Measurements from ENCODE around the gene MRTFB.

Gene MRTFB

GRCh38 chr16:14300705-14301168 lies 229.6 kb downstream of the MRTFB start:
- Histone ChIP-seq H3K4me3 (ENCODE audit: low read length) (no peak overlapping the region), H3K4me1 (ENCODE audit: control insufficient read depth, insufficient read depth, low read length) (peaks cover 3% of the 10 kb centered on the region), H3K36me3 (ENCODE audit: control insufficient read depth, insufficient read depth, low read length) (no peaks in the 10 kb centered on the region), H3K27me3 (ENCODE audit: control insufficient read depth, insufficient read depth, low read length) (no peaks in the 10 kb centered on the region), H3K27ac (ENCODE audit: low read depth, low read length) (peak overlapping the region; percentile 83), H3K9ac (ENCODE audit: low read length) (no peak overlapping the region)

DNA sequence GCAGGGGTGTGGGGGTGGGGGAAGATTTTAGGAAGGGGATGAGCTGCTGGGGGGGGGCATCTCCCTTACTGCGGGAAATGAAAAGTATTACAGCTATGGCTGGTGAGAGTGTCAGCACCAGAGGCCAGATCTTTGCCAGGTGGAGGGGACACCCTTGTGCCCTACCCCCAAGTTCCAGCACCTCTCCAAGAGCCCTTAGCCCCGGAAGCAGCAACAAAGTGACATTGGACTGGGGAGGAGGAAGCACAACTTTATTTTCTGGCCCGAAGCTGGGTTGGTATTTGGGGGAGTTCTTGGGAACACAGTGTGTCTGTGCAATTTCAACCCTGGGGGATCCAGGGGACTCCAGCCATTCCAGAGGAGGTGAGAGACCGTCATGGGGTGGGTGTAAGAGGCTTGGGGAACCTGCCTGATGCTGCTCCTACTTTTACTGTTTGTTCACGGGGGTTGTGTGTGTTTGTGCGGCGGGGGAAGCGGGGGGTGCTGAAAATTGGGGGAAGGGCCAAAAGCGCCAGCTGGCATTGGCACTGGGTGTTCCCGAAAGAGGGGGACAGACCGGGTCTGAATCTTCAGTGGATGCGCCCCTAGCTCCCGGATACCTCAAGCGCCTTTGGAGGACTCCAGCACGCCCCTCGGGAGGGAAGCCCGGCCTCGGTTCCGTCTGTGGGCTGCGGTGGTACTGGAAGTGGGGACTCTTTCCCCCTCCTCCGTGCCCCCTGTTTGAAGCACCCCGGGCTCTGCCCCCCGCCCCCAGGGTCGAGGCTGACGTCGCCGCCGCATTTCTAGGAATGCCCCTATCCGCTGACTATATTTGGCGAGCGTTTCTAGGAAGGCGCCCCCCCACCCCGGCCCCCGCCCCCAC lies 230.3 kb downstream of the MRTFB start:
- no peak overlapping the region for H3K9ac ChIP-seq (ENCODE audit: low read length)
- H3K27ac ChIP-seq (ENCODE audit: low read depth, low read length) = peak overlapping the region; percentile 83
- H3K4me1 ChIP-seq (ENCODE audit: control insufficient read depth, insufficient read depth, low read length) = peaks cover 3% of the 10 kb centered on the region

GRCh38 chr16:14302031-14302398 lies 230.9 kb downstream of the MRTFB start:
- H3K27ac ChIP-seq (ENCODE audit: low read depth, low read length) = peak overlapping the region; percentile 64
- no peak overlapping the region for H3K9ac ChIP-seq (ENCODE audit: low read length)
- H3K36me3 ChIP-seq (ENCODE audit: control insufficient read depth, insufficient read depth, low read length) = no peaks in the 10 kb centered on the region
- H3K4me3 ChIP-seq (ENCODE audit: low read length) = peak overlapping the region; percentile 80
- H3K4me1 ChIP-seq (ENCODE audit: control insufficient read depth, insufficient read depth, low read length) = peaks cover 9% of the 10 kb centered on the region
- no peaks in the 10 kb centered on the region for H3K27me3 ChIP-seq (ENCODE audit: control insufficient read depth, insufficient read depth, low read length)

More for the DNA sequence above, 230.3 kb downstream of the MRTFB start:
- Histone ChIP-seq H3K36me3 (ENCODE audit: control insufficient read depth, insufficient read depth, low read length) (no peaks in the 10 kb centered on the region), H3K4me3 (ENCODE audit: low read length) (peak overlapping the region; percentile 68), H3K27me3 (ENCODE audit: control insufficient read depth, insufficient read depth, low read length) (no peaks in the 10 kb centered on the region)

- peak overlapping the region; percentile 64 for H3K27ac ChIP-seq (ENCODE audit: low read depth, low read length)
- peaks cover 15% of the 10 kb centered on the region for H3K4me1 ChIP-seq (ENCODE audit: control insufficient read depth, insufficient read depth, low read length)
- no peaks in the 10 kb centered on the region for H3K36me3 ChIP-seq (ENCODE audit: control insufficient read depth, insufficient read depth, low read length)
- H3K9ac ChIP-seq (ENCODE audit: low read length) = peak overlapping the region; percentile 49
- no peaks in the 10 kb centered on the region for H3K27me3 ChIP-seq (ENCODE audit: control insufficient read depth, insufficient read depth, low read length)
- peak overlapping the region; percentile 80 for H3K4me3 ChIP-seq (ENCODE audit: low read length)
Observed at GRCh38 chr16:14302399-14303181, 231.5 kb downstream of the MRTFB start.

- peaks cover 17% of the 10 kb centered on the region for H3K4me1 ChIP-seq (ENCODE audit: control insufficient read depth, insufficient read depth, low read length)
- no peaks in the 10 kb centered on the region for H3K27me3 ChIP-seq (ENCODE audit: control insufficient read depth, insufficient read depth, low read length)
- H3K4me3 ChIP-seq (ENCODE audit: low read length) = peak overlapping the region; percentile 80
- no peaks in the 10 kb centered on the region for H3K36me3 ChIP-seq (ENCODE audit: control insufficient read depth, insufficient read depth, low read length)
- H3K9ac ChIP-seq (ENCODE audit: low read length) = peak overlapping the region; percentile 49
- peak overlapping the region; percentile 83 for H3K27ac ChIP-seq (ENCODE audit: low read depth, low read length)
Observed at GRCh38 chr16:14303182-14303618, 232.1 kb downstream of the MRTFB start.

DNA sequence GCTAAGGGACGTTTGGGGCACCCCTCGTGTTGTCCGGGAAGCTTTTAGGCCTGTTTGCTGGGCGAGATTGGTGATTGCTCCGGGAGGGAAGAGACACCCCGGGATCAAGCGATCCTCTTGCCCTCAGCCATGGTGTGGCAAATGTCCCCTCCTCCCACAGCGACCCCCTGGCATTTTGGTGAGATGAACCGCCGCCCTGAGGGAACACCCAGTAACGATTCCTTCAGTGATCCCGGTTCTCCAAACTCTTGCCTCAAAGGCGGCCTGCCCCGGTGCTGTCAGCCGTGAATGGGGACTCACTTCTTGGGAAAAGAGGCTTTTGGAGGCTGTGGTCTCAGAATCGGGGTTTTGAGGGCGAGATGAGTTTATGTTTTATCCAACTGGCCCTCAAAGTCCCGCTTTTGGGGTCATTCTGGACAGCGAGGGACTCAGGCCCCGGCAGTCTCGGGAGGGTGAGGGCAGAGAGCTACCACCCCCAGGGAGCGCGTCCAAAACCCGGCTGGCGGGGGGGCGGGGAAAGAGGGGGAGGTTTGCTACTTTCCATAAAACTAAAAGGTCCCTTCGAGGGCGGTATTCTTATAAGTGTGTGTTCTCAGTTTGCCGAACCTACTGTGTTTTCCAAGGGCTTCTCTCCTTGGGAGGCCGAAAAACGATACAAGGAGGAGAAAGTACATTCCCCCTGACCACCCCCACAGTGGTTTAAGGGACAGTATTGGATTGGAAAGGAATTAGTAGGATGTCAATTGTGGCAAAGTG lies 232.7 kb downstream of the MRTFB start:
- Histone ChIP-seq H3K9ac (ENCODE audit: low read length) (no peak overlapping the region), H3K36me3 (ENCODE audit: control insufficient read depth, insufficient read depth, low read length) (no peaks in the 10 kb centered on the region), H3K4me3 (ENCODE audit: low read length) (peak overlapping the region; percentile 80), H3K4me1 (ENCODE audit: control insufficient read depth, insufficient read depth, low read length) (peaks cover 18% of the 10 kb centered on the region), H3K27ac (ENCODE audit: low read depth, low read length) (peak overlapping the region; percentile 83), H3K27me3 (ENCODE audit: control insufficient read depth, insufficient read depth, low read length) (no peaks in the 10 kb centered on the region)

DNA sequence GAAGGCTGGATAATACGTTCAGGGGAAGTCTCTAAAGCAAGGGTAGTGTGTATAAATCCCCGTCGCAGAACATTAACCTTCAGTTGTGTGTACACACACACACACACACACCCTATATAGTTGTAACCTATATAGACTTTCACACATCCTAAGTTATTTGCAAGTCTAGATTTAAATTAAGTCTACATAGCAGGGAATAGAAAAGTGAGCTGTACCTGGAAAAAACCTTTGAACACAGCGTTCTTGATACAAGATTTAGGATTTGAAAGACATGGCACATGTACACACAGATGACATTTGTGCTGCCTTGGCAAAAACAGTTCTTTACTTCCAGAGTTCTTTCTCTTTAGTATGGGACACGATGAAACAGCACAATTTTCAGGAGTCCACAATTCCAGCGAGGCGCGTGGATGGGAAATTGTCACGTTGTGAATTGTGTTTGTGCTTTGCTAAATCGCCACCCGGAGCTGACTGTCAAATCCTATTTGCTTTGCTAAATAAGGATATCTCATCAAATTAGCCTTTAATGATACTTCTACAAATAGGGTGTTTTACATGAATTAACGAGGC lies 233.9 kb downstream of the MRTFB start:
- peaks cover 26% of the 10 kb centered on the region for H3K4me1 ChIP-seq (ENCODE audit: control insufficient read depth, insufficient read depth, low read length)

DNA sequence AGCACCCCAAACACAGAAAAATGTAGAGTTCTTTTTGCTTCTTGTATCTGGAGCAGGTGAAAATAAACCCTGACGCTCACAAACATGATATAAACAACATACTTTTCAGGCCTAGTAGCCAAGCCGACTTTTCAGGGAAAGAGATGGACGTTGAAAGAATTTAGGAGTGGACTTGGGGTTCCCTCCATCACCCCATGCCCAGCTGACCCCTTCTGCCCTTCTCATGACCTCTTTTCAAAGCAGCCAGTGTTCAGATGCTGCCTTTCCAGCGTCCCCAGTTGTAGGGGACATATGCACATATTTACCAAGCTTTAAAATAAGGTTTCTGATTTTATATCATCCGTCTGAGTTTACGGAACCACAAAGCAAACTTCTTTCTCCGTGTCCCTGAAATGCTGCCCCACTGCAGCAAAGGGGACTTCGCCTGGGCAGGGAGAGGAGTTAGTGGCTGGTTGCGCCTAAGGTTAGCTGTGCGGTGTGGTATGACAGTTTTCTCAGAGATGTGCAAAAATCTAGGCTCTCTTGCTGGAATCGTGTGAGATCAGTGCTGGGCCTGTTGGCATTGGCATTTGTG lies 235.5 kb downstream of the MRTFB start:
- Histone ChIP-seq H3K4me1 (ENCODE audit: control insufficient read depth, insufficient read depth, low read length) (peaks cover 26% of the 10 kb centered on the region), H3K27ac (ENCODE audit: low read depth, low read length) (peak overlapping the region; percentile 53), H3K4me3 (ENCODE audit: low read length) (peak overlapping the region; percentile 10), H3K36me3 (ENCODE audit: control insufficient read depth, insufficient read depth, low read length) (no peaks in the 10 kb centered on the region), H3K9ac (ENCODE audit: low read length) (no peak overlapping the region), H3K27me3 (ENCODE audit: control insufficient read depth, insufficient read depth, low read length) (no peaks in the 10 kb centered on the region)

More for the DNA sequence above, 233.9 kb downstream of the MRTFB start:
- Histone ChIP-seq H3K27me3 (ENCODE audit: control insufficient read depth, insufficient read depth, low read length) (no peaks in the 10 kb centered on the region), H3K4me3 (ENCODE audit: low read length) (no peak overlapping the region), H3K36me3 (ENCODE audit: control insufficient read depth, insufficient read depth, low read length) (no peaks in the 10 kb centered on the region), H3K9ac (ENCODE audit: low read length) (no peak overlapping the region), H3K27ac (ENCODE audit: low read depth, low read length) (no peak overlapping the region)

DNA sequence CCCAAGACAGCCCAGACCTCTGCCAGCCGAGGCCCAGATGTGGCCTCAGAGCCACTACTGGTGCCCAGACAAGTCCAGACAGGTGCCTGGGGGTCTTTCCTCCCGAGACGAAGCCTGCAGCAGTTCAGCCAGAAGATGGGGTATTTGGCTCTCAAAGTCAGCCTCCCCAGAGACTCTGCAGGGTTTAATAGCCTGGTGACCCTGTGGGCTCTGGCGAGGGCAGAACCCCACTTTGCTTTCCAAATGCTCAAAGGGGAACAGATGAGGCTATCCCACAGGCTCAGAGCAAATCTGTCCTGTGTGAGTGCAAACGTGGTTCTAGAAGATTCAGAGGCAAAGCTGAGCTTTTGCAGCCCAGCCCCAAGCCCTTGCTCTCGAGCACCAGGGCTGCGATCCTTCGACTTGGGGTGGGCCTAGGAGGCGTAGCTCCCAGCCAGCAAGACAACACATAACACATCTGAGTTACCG lies 236.0 kb downstream of the MRTFB start:
- Histone ChIP-seq H3K36me3 (ENCODE audit: control insufficient read depth, insufficient read depth, low read length) (no peaks in the 10 kb centered on the region), H3K27me3 (ENCODE audit: control insufficient read depth, insufficient read depth, low read length) (no peaks in the 10 kb centered on the region), H3K4me1 (ENCODE audit: control insufficient read depth, insufficient read depth, low read length) (peaks cover 26% of the 10 kb centered on the region), H3K9ac (ENCODE audit: low read length) (no peak overlapping the region), H3K4me3 (ENCODE audit: low read length) (peak overlapping the region; percentile 10), H3K27ac (ENCODE audit: low read depth, low read length) (peak overlapping the region; percentile 53)

DNA sequence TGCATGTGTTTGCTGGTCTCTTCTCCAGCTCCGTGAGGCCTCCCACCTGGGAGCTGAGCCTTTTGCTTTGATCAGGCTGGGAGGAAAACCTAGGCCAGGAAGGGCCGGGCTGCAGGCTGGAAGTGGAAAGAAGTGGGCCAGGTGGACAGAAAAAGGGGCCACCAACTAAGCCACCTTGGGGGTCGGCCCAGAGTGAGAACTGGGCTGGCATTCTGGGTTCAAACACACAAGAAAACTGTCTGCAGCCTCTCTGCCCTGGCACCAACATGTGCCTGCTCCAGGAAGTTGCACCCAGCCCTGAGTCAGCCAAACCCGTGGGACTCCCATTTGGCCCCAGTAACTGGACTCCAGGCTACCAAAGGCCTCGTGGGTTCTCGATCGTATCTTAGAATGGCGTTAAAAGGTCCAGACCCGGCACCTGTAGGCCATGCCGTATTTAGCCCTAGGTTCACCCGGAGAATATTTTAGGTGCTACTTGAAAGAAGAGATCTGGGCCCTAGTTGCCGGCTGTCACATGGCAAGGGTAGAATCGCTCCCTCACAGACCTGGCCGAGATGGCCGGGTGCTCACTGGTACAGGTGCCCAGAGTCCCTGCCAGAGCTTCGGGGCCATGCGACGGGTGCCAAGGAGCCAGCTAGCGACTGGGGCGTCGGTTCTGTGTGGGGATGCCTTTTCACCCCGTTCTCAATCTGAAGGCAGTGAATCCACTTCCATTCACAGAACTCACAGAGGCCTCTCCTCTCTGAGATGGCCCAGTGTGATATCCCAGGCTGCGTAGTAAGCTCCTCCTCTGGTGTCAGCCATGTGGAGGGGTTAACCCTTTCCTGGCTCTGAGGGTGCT lies 236.6 kb downstream of the MRTFB start:
- Histone ChIP-seq H3K9ac (ENCODE audit: low read length) (no peak overlapping the region), H3K27me3 (ENCODE audit: control insufficient read depth, insufficient read depth, low read length) (no peaks in the 10 kb centered on the region), H3K27ac (ENCODE audit: low read depth, low read length) (peak overlapping the region; percentile 53), H3K36me3 (ENCODE audit: control insufficient read depth, insufficient read depth, low read length) (no peaks in the 10 kb centered on the region), H3K4me1 (ENCODE audit: control insufficient read depth, insufficient read depth, low read length) (peaks cover 26% of the 10 kb centered on the region), H3K4me3 (ENCODE audit: low read length) (no peak overlapping the region)

DNA sequence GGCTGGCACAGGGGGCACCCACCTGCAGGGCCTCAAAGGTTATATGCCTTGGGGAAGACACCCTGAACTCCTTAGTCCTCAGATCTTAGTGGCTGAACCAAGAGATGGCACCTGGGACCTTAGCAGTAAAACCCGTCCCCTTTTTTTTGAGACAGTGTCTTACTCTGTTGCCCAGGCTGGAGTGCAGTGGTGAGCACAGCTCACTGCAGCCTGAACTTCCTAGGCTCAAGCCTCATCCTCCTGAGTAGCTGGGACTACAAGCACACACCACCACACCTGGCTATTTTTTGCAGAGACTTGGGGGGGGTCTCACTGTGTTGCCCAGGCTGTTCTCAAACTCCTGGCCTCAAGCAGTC lies 237.2 kb downstream of the MRTFB start:
- Histone ChIP-seq H3K36me3 (ENCODE audit: control insufficient read depth, insufficient read depth, low read length) (no peaks in the 10 kb centered on the region), H3K4me3 (ENCODE audit: low read length) (no peak overlapping the region), H3K27me3 (ENCODE audit: control insufficient read depth, insufficient read depth, low read length) (no peaks in the 10 kb centered on the region), H3K9ac (ENCODE audit: low read length) (no peak overlapping the region), H3K4me1 (ENCODE audit: control insufficient read depth, insufficient read depth, low read length) (peaks cover 26% of the 10 kb centered on the region), H3K27ac (ENCODE audit: low read depth, low read length) (peak overlapping the region; percentile 53)
